Stimulated activated CD4-positive, alpha-beta T cell treated with anti-CD3 and anti-CD28 coated beads, Interleukin-1b, Interleukin-23, amount 100 ng/mL, for 24 hours (primary cell): ENCODE measurements around the gene HOXC13.

Source experiments
- DNase-seq, 4 experiments: peaks; one replicate each; pipeline ENCODE4 v3.0.0-alpha.2; 2020; ENCODE audit warnings: low read depth in 4 of 4, low spot score in 1 of 4

HOXC13 gene

GRCh38 chr12:53939141-53940108 lies 794 bp downstream of the HOXC13 start:
- no peak for DNase-seq

- no peak for DNase-seq
Measured at GRCh38 chr12:53940443-53941014, 1.9 kb downstream of the HOXC13 start.

DNA sequence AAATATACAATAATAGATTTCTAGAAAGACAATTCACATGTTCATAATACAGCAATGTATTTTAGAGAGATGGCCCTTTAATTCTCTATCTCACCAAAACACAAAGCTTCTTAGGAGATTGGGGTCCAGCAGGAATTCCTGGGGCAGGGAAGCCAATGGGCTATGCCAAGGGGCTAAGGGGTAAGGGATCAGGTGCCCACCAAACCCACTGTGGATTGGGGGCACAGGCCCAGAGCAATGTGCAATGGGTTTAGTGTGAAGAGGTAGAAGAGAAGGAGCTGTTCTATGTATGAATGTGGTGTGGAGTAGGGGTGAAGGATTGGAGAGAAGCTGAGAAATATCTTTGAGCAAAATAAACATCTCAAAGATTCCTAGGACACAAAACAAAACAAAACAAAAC lies 2.6 kb downstream of the HOXC13 start:
- DNase-seq = no peak

- no peak for DNase-seq
Measured at GRCh38 chr12:53941750-53942149, 3.1 kb downstream of the HOXC13 start.

DNA sequence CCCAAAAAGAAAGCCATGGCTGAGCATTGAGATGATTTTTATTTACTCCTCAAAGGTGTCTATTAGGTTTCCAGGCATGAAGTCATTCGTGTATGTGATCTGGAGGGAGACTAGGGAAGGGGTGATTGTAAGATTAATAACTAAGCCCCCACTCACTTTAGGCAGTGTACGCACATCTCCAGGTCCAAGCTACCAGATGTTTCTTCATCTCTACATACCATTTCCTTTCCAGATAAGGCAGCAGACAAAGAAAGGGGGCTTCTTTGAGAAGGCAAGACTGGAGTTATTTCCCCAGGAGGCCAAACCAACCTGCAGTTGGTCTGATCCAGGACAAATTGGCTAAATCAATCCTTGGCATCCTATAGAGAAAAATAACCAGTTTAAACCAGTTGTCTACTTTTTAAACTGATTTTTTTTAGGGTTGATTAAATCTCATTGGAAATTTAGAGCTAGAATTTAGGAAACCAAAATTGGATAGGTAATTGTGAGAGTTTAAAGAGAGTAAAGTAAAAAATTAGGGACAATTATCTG lies 3.9 kb downstream of the HOXC13 start:
- DNase-seq = no peak

DNA sequence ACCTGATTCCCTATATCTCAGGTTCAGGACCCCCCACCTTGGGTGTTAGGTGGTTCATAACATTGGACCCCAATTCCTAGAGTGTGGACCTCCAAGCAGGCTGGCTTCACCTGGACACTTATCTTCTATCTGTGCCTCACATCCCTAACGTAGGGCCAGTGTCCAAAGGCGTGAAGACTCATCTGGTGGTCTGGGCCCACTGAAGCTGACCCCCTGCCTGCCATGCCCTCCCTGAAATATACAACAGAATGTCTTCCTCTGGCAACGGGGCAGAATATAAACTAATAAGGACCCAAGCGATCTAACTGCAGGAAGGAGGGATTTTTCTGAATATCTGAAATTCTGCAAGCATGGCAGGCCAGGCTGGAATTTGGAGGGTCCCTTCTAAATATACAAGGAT lies 5.6 kb downstream of the HOXC13 start:
- DNase-seq = no peak

GRCh38 chr12:53944907-53945847 lies 6.5 kb downstream of the HOXC13 start:
- DNase-seq = no peak

DNA sequence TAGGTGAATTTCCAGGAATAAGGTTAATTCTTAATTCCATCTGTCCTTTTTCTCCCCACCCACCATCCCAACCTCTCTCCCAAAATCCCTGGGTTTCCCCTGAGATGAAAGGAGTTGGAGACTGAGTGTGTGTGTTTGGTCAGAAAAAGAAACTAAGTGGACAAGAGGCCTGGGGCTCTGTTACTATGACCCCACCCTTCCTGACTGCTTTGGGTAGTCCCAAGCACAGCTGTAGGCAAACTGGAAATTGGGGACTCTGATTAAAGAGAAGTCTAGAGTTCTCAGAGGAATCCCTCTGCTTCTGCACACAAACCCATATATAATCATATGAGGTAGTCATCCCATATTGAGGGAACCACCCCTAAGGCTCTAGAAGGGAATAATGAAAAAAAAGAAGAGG lies 9.1 kb downstream of the HOXC13 start:
- DNase-seq = no peak

GRCh38 chr12:53948650-53949593 lies 10.3 kb downstream of the HOXC13 start:
- DNase-seq = no peak

DNA sequence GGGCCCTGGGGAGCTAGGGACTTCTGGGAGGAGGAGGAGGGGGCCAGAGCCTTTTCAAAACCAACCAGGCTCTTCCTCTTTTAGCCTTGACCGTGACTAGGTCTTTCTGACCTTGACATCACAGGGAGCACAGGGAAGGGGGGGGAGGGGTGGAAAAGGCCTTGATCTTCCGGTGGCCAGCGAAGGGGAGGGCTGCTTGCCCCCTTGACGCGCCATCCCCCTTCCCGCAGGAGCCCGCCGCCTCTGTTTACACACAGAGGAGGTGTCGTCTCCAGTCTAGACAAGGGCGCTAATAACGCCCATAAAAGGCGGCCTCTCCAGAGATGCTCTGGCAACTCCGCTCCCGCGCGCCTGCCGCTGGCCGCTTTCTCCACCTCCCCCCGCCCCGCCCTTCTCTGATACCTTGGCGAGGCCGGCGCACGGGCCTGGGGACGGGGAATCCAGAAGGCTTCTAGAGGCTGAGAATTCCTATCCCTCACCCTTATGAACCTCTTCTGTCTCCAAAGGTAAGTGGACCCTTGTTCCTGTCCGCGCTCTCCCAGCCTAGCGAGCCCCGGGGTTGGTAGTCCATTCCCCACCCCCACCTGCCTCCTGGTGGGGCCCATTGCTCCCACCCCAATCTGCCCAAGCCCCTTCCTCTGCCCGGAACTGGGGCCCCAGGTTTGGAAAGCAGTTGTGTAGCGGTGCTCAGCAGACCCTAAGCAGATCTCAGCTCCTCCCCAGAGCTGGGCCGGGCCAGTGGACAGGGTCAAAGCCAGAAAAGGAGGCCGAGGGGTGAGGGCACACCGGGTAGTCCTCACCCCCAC lies 11.2 kb downstream of the HOXC13 start:
- no peak for DNase-seq

DNA sequence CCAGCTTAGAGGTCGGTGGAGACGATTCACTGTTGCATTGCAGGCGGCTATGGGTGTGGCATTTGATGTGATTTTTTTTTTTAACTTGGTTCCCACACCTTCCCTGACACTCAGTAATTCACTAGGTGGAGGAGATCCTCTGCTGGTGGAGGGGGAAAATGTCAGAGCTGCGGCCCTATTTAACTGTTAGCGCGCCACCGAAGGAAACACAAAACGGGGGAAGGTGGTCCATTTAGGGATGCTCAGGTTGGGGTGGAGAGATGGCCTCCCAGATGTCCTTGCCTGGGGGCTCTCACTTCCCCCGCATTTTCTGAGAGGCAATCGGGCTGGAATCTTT lies 11.8 kb downstream of the HOXC13 start:
- no peak for DNase-seq

- DNase-seq = no peak
Measured at GRCh38 chr12:53950789-53951576, 12.4 kb downstream of the HOXC13 start.

DNA sequence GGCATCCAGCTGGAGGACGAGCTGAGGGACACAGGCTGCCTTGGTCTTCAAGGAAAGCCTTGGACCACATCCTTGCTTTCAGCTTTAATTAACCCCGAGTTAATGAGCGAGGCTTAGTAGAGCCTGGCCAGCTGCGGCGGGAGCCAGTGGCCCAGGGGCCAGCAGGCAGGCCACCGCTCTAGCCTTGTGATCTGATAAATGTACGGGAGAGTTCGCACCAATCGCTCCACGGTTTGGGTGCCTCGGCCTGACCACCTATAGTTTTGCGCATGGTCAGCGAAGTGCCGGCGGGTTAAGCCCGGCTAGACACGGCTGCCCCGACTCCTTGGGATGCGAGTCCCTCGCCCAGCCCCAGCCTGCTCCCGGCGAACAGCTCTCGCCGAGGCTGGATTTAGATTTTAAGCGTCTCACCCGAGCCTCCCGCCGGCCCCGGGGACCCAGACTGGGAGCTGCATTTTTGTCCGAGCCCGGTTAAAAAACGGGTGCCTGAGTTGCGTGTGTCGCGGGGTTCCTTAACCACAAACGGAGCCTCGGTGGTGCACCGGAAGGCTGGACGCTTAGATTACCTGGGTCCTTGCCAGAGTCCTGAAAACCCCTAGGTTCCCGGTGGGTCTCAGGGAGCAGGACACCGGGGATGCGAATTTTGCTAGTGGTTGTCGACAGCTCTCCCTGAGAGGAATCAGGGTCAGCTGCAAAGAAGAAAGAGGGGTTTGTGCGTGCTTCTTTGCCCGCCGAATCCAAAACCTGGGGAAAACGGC lies 13.1 kb downstream of the HOXC13 start:
- no peak for DNase-seq

- DNase-seq = no peak
Measured at GRCh38 chr12:53952335-53952694, 13.7 kb downstream of the HOXC13 start.

DNA sequence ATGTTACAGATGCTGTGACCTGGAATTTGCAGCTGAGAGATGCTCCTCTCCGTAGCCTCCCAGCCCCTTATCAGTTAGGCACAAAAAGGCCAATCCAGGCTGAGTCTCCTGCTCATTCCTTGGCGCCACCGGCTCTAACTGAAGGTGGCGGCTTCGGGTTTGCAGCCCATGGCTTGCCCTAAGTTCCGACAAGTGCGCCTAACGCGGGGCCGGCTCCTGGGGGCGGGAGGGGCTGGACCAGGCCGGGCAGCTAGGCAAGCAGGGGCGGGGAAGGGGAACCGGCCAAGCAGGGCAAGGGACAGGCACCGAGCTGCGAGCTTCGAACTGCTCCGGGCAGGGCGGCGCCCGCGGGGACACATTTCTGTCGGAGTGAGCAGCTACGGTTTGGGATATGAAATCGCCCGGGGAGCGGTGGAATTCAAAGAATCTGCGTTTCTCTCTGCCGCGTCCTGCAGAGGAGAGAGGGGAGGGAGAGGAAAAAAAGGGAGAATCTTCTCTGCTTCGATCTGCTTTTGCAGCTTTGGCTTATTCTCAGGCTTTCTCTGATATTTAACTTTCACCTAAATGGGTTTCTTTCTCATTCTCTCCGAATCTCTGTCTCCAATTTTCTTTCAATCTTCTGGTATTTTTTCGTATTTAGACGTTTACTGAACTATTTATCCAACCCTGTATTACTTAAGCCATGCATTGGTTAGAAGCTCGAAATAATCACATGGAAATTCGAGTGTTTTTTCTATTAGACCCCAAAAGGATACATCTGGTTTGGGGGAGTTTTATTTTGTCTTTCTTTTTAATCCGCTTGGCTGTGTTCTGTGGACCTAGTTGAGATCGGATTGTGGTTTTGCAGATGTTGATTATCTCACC lies 14.5 kb downstream of the HOXC13 start:
- DNase-seq = no peak

GRCh38 chr12:53953831-53954693 lies 15.4 kb downstream of the HOXC13 start:
- no peak for DNase-seq
